ENCODE data around the gene SYNPO2. TPM values are rescaled to one million over a fixed set of nuclear protein-coding genes. Genes with fewer than 3 reads are reported as not detected.

The SYNPO2 gene
- total and polyA plus RNA-seq, 2 donors (not counting 1 experiment from before 2014, with no cell fraction given) = 0.03 to 0.20 TPM

DNA sequence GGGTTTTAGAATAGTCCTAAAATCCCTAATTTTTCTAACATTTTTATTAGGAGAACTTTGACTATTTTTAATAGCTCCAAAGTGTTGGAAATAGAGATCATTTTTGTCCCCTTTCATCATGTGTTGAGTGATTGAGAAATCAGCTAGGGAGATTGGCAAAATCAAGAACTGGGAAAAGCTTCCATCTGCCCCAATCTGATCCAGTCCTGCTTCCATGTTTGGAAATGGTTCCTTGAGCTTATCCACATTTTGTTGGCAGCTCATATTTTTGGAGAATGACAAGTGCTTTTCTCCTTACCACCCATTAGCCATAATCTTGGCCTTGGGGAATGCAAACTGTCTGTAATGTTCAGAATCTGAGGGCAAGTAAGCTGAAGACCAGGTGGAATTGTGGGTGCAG lies 73.9 kb downstream of the SYNPO2 start:
- Histone ChIP-seq H3K79me2 (ENCODE audit: control insufficient read depth, insufficient read depth, low read length) (no peaks in the 10 kb centered on the region), H3K9me3 (ENCODE audit: control extremely low read depth in 1 of 3, control insufficient read depth in 2 of 3, insufficient read depth in 1 of 3, low read length in 2 of 3) (no peaks in the 10 kb centered on the region), H3K36me3 (replicated peaks in 1 of 2; ENCODE audit: control extremely low read depth in 1 of 2, control insufficient read depth in 1 of 2, extremely low read depth in 1 of 2, insufficient read depth in 2 of 2, low read length in 1 of 2) (no peaks in the 10 kb centered on the region), H2AFZ (ENCODE audit: insufficient read depth, low read depth, low read length, poor library complexity, severe bottlenecking) (no peak overlapping the region), H3K4me3 (ENCODE audit: control extremely low read depth in 1 of 5, extremely low read depth in 1 of 5, insufficient read depth in 1 of 5, low read depth in 2 of 5, low read length in 4 of 5) (no peak overlapping the region), H3K9ac (ENCODE audit: low read length) (no peak overlapping the region), H3K27me3 (replicated peaks in 1 of 4; ENCODE audit: control extremely low read depth in 1 of 4, control insufficient read depth in 3 of 4, insufficient read depth in 4 of 4, low read length in 3 of 4) (no peaks in the 10 kb centered on the region), H3K4me1 (ENCODE audit: control insufficient read depth in 2 of 2, insufficient read depth in 2 of 2, low read length in 2 of 2) (no peaks in the 10 kb centered on the region), H3K27ac (ENCODE audit: low read length in 2 of 2) (no peak overlapping the region), H4K20me1 (ENCODE audit: control insufficient read depth, insufficient read depth, low read length, poor library complexity, severe bottlenecking) (no peaks in the 10 kb centered on the region), H3K4me2 (replicated peaks; ENCODE audit: low read depth, low read length, poor library complexity, severe bottlenecking) (no peak overlapping the region)
- H3K27ac Mint-ChIP-seq = no peak overlapping the region
- H3K27me3 Mint-ChIP-seq = peaks cover 7% of the 10 kb centered on the region
- ChIA-PET CTCF (no interaction called here), POLR2A (no interaction called here)
- TF ChIP-seq EZH2 (IDR thresholded peaks at IDR 0.05; ENCODE audit: borderline replicate concordance, insufficient read depth, low read depth, low read length, poor library complexity, severe bottlenecking) = no peak
- TF ChIP-seq, protein P1, sequence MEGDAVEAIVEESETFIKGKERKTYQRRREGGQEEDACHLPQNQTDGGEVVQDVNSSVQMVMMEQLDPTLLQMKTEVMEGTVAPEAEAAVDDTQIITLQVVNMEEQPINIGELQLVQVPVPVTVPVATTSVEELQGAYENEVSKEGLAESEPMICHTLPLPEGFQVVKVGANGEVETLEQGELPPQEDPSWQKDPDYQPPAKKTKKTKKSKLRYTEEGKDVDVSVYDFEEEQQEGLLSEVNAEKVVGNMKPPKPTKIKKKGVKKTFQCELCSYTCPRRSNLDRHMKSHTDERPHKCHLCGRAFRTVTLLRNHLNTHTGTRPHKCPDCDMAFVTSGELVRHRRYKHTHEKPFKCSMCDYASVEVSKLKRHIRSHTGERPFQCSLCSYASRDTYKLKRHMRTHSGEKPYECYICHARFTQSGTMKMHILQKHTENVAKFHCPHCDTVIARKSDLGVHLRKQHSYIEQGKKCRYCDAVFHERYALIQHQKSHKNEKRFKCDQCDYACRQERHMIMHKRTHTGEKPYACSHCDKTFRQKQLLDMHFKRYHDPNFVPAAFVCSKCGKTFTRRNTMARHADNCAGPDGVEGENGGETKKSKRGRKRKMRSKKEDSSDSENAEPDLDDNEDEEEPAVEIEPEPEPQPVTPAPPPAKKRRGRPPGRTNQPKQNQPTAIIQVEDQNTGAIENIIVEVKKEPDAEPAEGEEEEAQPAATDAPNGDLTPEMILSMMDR (IDR thresholded peaks at IDR 0.05) = no peak
- no peak overlapping the region for H3K4me3 Mint-ChIP-seq
- intact Hi-C loops (cut with micrococcal nuclease) = no loop called here
- no peak for DNase-seq
- no peaks in the 10 kb centered on the region for H3K4me1 Mint-ChIP-seq
- no peak for ATAC-seq (ENCODE audit: low read depth)
- H3K9me3 Mint-ChIP-seq (ENCODE audit: insufficient read depth) = no peaks in the 10 kb centered on the region

DNA sequence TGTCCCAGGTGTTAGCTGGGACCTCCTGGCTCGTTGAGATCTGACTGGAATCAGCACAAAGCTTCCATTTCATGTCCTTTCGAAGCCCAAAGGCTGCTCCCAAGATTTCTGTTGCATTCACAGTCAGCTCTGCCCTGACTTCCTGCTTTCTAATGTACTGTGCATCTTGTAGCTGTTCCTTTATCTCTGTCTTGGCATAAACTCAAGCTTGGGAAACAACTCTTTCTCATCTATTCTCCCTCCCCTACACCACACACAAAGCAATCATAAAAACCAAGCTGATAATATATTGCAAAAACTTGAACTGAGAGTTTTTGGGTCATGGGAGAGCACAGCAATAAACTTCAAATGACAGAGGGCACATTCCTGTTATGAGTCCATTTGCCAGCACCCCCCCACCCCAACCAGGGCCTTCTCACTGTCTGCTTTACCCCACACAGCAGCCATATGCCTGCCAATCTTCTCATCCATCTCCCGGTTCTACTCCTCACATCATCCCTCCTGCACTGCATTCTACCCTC lies 76.3 kb downstream of the SYNPO2 start:
- POLR2A ChIA-PET = no interaction called here
- H3K4me2 ChIP-seq (replicated peaks; ENCODE audit: low read depth, low read length, poor library complexity, severe bottlenecking) = no peak overlapping the region
- no peak overlapping the region for H2AFZ ChIP-seq (ENCODE audit: insufficient read depth, low read depth, low read length, poor library complexity, severe bottlenecking)
- ATAC-seq (ENCODE audit: low read depth) = no peak
- DNase-seq = no peak
- H3K36me3 ChIP-seq (replicated peaks in 1 of 2; ENCODE audit: control extremely low read depth in 1 of 2, control insufficient read depth in 1 of 2, extremely low read depth in 1 of 2, insufficient read depth in 2 of 2, low read length in 1 of 2) = no peaks in the 10 kb centered on the region
- WGBS (ENCODE audit: insufficient coverage) = 77% methylated on average over 2 of the region's 3 CpGs
- H3K9me3 ChIP-seq (ENCODE audit: control extremely low read depth in 1 of 3, control insufficient read depth in 2 of 3, insufficient read depth in 1 of 3, low read length in 2 of 3) = no peaks in the 10 kb centered on the region
- H3K4me1 ChIP-seq (ENCODE audit: control insufficient read depth in 2 of 2, insufficient read depth in 2 of 2, low read length in 2 of 2) = peaks cover 7 to 8% of the 10 kb centered on the region in 2 donors
- no peak overlapping the region for H3K4me3 ChIP-seq (ENCODE audit: control extremely low read depth in 1 of 5, extremely low read depth in 1 of 5, insufficient read depth in 1 of 5, low read depth in 2 of 5, low read length in 4 of 5)
- no peaks in the 10 kb centered on the region for H3K9me3 Mint-ChIP-seq (ENCODE audit: insufficient read depth)
- no peak overlapping the region for H3K27ac Mint-ChIP-seq
- H3K27me3 ChIP-seq (replicated peaks in 1 of 4; ENCODE audit: control extremely low read depth in 1 of 4, control insufficient read depth in 3 of 4, insufficient read depth in 4 of 4, low read length in 3 of 4) = no peaks in the 10 kb centered on the region
- peaks cover 5% of the 10 kb centered on the region for H3K27me3 Mint-ChIP-seq
- H3K4me3 Mint-ChIP-seq = no peak overlapping the region
- H3K9ac ChIP-seq (ENCODE audit: low read length) = no peak overlapping the region
- intact Hi-C loops (cut with micrococcal nuclease) = no loop called here
- peaks cover 7% of the 10 kb centered on the region for H3K4me1 Mint-ChIP-seq
- no peaks in the 10 kb centered on the region for H4K20me1 ChIP-seq (ENCODE audit: control insufficient read depth, insufficient read depth, low read length, poor library complexity, severe bottlenecking)
- CTCF ChIA-PET = interaction anchor here (0.7 kb wide), 1 partner anchor 694 kb away, joined by 3 read pairs; no protein-coding TSS in a partner anchor
- H3K27ac ChIP-seq (ENCODE audit: low read length in 2 of 2) = no peak overlapping the region
- H3K79me2 ChIP-seq (ENCODE audit: control insufficient read depth, insufficient read depth, low read length) = no peaks in the 10 kb centered on the region
- TF ChIP-seq EZH2 (IDR thresholded peaks at IDR 0.05; ENCODE audit: borderline replicate concordance, insufficient read depth, low read depth, low read length, poor library complexity, severe bottlenecking) = no peak
- TF ChIP-seq, protein P1 (IDR thresholded peaks at IDR 0.05) = no peak

Data from B cell (primary cell).